GM21381 (cell line): ENCODE data around the gene HAPLN3.
A peak's percentile ranks its signal among the peaks of the same experiment; 100 is the strongest.
"Not testable (repeated sequence)": the region's sequence is repeated elsewhere in the genome, so short reads cannot be mapped to it uniquely, and the experiment has no call there.

Experiments
- ATAC-seq: cut with Tn5 transposase; IDR thresholded peaks from one replicate; pipeline ENCODE4 v1.9.1; 2021; ENCODE audit warnings: mild to moderate bottlenecking, moderate library complexity; ENCODE audit not compliant: unreplicated experiment

Gene HAPLN3, protein sequence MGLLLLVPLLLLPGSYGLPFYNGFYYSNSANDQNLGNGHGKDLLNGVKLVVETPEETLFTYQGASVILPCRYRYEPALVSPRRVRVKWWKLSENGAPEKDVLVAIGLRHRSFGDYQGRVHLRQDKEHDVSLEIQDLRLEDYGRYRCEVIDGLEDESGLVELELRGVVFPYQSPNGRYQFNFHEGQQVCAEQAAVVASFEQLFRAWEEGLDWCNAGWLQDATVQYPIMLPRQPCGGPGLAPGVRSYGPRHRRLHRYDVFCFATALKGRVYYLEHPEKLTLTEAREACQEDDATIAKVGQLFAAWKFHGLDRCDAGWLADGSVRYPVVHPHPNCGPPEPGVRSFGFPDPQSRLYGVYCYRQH

DNA sequence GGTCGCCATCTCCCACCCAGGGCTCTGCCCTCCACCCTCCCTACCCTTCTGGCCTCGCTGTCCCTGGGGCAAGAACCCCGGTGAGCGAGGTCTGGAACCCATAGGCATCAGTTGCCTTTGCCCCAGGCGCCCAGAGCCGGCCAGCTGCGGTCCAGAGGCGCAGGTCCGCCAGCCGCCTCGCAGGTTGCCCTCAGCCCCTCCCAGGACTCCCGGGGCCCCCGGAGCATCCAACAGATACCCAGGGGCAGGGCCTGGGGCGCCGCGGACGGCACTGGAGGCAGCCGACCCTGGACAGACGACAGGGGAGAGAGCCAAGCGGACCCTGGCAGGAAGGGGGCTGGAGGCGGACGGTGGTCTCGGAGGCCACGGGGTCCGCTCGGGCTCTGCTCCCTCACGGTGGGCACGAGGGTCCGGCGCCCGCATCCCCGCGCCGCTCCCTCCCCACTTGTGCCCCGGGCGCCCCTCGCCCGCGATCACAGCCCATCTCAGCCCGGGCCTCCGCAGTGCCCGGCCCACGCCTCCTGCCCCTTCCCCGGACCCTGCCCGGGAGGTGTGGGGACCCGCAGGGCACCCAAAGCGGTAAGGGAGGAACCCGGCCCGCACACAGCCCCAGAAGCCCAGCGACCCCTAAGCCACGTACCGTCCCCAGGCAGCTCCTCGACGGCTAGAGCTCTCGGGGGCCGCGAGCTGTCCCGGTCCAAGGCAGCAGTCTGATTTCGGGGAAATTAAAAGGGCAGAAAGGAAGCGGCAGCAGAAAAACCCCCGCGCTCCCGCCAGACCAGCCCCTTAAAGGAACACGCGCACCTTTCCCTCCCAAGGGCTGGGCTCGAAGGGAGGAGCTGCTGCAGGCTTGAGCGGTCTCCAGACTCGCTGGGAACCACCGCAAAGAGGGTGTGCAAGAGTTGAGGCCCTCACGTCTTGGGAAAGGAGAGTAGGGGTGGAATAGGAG is at the start of gene HAPLN3:
HAPLN3 (minus strand) TSS at position 726 of the 949 bp plus-strand sequence. CDS start 8,246 bp downstream, outside the sequence.
- peak; percentile 47 for ATAC-seq

DNA sequence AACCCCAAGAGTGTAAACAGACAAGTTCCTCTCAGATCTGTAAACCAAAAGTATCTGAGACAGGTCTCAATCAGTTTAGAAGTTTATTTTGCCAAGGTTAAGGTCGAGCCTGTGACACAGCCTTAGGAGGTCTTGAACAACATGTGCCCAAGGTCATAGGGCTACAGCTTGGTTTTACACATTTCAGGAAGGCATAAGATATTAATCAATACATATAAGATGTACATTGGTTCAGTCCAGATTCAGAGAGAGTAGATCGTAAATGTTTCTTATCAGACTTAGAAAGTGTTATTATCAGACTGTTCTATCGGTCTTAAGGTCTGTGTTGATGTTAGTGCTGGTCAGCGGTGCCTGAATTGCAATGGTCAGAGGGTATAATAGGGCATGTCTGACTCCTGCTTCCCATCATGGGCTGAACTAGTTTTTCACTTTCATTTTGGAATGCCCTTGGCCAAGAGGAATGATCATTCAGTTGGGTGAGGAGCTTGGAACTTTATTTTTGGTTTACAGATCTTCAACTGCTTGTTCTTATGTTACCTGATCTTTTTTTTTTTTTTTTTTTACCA is 44.8 kb upstream of the HAPLN3 start:
- ATAC-seq = no peak

DNA sequence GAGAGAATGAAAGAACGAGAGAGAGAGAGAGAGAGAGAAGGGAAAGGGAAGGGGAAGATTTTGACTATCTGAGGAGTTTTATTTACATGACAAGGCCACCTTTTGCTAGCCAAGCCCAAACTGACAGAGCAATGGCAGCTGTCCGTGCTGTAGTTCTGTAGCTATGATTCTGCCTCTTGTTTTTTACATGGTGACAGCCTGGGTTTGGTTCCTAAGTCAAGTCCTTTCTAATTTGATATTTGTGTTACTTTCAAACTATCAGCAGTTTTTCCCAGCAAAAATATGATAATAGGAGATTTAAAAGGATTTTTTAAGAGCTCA is 44.1 kb upstream of the HAPLN3 start:
- no peak for ATAC-seq

DNA sequence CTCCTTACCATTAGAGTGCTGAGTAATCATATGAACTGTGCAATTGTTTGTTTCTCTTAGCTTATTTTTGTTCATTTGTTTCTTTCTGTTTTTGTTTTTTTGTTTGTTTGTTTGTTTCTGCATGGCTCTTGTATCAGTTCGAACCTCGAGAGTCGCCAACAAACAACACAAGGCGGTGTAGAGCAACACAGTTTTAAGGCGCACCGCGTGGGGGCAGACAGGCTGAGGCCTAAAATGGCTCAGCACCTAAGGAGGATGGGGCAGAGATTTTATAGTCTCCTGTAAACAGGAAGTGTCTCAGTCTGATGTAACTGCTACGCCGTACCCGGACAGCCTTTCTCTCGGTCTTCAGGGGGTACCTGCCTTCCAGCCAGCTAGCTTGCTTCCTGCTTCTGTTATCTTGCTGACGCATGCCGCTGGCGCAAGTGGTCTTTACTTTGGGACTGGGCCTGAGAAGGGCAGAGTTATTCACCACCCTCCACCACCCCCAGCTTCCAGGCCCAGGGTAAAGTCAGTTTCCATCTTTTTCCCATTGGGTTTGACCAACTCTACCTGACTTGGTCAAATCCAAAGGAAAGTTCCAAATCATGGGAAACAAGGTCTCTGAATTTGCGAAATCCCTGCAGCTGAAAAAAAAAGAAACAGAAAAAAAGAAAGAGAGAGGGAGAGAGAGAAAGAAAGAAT is 43.6 kb upstream of the HAPLN3 start:
- no peak for ATAC-seq

DNA sequence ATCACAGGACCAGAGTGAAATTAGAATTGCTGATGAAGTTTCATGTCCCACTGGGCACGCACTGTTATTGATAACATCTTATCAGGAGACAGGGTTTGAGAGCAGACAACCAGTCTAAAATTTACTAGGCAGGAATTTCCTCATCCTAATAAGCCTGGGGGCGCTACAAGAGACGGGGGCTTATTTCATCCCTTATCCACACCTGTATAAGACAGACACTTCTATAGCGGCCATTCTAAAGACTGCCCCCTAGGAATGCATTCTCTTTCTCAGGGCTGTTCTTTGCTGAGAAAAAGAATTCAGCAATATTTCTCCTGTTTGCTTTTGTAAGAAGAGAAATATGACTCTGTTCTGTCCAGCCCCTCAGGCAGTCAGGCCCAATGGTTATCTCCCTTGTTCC is 39.1 kb upstream of the HAPLN3 start:
- not testable (repeated sequence) for ATAC-seq

DNA sequence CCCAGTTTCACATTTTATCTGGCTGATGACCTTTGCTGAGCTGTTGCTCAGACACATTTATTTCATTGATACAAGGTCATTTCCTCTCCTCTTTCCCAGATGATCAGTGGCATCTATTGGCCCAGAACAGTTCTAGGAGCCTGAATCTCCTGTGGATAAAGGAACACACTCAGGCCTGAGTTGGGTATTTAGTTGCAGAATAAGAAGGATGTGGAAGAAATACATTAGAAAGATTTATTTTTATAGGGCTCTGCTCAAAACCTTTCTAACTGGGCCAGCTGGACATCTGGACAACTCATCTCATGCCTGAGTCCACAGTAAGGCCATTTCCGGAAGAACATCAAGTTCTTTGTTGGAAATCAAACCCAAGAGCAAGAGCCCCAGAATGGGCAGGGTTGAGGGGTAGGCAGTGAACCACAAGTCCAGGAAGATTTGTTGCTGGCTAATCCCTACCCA is 37.6 kb upstream of the HAPLN3 start:
- ATAC-seq = no peak

DNA sequence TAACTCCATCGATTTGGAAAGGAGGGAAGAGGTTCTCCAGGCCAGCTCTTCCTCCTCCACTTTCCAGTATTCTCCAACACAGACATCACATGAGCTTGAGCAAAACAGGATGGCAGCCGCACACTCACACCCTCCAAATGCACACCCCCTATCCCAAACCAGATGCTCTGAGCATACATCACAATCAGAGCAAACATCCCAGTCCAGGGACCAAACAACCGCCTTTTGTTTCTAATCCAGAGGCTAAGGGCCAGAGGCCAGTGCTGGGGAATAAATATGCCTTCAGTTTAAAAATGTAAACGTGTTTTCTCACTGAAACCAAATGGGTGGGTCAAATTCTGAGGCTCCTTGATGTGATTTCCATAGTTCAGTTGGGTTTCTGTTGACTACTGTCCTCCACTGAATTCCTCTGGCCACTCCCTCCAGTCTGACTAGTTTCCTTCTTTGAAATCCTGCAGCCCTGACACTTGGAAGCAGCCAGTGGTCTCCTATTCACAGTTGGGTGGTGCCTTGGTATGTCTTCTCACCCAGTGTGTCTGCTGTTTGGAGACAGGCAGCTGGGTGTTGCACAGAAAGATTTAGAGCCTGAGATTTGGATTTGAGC is 37.0 kb upstream of the HAPLN3 start:
- no peak for ATAC-seq

DNA sequence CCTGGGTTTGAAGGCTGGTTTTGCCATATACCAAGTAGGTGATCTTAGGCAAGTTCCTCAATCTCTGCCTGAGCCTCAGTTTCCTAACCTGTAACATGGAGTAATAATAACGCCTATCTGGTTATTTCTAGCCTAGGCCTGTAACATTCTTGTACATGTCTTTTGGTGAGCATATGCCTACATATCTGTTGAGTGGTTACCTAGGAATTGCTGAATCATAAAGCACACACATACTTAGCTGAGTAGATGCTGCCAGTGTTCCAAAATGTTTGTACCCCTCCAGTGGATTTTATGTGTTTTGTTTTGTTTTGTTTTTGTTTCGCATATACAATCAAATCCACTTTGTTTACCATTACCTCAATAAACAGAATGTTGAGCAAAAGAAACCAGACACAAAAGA is 35.2 kb upstream of the HAPLN3 start:
- ATAC-seq = no peak

DNA sequence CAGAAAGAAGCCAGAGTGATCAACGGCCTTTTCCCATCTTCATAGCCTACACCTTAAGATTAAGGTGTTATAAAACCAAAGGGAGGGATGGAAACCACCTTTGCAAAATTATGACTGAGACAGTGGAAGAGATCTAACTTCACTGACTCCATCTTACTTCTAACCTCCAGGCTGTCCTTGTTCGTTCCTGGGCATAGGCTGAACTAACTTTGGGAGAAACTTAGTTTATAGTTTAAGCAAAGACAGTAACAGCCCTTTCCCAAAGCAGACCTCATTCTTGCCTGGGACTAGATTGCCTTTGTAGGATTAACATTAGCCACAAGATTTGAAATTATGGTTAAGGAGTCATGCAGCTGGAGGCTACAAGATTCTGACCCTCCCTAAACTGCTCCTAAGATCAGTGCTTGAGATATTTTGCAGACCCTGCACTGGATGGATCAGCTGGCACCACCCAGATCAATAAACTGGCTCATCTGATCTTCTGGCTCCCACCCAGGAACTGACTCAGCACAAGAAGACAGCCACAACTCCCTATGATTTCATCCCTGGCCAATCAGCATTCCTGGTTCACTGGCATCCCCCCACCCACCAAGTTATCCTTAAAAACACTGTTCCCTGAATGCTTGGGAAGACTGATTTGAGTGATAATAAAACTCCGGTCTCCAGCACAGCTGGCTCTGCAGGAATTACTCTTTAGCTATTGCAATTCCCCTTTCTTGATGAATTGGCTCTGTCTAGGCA is 34.2 kb upstream of the HAPLN3 start:
- not testable (repeated sequence) for ATAC-seq

DNA sequence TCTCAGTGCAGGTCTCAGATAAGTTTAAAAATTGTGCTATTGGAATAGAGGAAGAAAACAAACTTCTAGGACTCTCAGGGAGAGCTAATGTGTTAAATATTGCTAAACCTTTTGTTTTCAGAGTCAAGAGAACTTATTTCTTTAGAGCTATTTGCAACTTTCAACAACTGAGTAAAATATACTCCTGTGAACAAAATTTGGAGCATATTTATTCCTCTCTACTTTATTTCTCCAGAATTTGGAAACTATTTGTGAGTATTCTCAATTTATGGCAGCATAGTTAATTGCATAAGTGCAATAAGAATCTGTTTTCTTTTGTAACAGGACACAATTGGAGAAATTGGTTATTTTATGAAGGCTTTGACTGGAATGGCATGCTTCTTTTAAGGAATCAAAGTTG is 32.8 kb upstream of the HAPLN3 start:
- not testable (repeated sequence) for ATAC-seq

DNA sequence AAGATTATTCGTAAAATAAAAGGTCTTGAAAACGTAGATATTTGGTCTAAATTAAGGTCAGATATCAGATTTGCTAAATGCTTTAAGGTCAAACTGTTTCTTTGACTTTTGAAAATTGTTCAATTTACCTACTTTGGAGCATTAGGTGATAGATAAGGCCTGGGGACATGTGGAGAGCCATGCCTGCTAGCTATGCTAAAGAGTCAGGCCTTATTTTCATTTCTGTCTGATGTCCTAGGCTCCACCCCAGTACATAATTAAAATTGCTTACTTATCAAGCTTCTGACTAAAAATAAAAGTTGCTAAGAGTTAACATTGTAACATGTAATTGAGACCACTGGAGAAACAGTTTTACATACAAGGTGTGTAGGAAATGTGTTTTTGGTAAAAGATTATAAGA is 30.3 kb upstream of the HAPLN3 start:
- ATAC-seq = not testable (repeated sequence)

DNA sequence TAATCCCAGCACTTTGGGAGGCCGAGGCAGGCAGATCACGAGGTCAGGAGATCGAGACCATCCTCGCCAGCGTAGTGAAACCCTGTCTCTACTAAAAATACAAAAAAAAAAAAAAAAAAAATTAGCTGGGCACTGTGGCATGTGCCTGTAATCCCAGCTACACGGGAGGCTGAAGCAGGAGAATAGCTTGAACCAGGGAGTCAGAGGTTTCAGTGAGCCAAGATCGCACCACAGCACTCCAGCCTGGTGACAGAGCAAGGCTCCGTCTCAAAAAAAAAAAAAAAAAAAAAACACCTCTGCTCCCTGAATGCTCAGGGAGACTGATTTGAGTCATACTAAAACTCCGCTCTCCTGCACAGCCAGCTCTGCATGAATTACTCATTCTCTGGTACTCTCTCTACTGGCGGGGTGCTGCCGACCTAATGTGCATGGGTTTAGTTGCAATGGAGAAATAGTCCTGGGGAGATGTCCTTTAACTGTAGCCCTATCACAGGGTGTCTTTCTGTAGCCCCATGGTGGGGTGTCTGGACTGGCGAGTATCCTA is 25.6 kb upstream of the HAPLN3 start:
- not testable (repeated sequence) for ATAC-seq

DNA sequence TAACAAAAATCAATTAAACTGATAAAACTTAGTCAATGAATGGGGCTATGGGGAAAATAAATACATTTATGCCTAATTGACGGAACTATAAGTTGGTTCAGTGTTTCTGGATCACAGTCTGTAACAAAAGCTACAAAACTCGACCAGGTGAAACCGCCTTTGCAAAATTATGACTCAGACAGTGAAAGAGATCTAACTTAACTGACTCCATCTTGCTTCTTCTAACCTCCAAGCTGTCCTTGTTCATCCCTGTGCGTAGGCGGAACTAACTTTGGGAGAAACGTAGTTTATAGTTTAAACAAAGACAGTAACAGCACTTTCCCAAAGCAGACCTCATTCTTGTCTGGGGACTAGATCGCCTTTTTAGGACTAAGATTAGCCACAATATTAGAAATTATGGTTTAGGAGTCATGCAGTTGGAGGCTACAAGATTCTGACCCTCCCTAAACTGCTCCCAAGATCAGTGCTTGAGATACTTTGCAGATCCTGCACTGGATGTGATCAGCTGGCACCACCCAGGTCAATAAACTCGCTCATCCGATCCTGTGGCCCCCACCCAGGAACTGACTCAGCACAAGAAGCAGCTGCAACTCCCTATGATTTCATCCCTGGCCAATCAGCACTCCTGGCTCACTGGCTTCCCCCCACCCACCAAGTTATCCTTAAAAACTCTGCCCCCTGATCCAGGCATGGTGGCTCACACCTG is 25.0 kb upstream of the HAPLN3 start:
- ATAC-seq = no peak

DNA sequence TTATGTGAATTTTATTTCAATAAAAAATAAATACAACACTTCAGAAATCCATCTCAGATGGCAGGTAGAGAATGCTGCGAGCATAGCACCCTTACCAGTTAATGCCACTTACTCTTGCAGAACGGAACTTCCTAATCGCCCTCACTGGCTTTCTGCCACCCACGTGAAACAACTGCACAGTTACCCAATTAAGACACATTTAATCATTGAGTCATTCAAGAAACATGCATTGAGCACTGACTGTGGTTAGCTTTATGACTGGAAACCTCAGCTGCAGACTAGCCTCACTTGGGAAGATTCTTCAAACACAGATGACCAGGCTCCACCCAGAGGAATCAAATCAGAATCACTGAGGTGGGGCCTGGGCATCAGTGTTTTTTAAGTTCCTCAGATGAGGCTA is 23.4 kb upstream of the HAPLN3 start:
- ATAC-seq = no peak

DNA sequence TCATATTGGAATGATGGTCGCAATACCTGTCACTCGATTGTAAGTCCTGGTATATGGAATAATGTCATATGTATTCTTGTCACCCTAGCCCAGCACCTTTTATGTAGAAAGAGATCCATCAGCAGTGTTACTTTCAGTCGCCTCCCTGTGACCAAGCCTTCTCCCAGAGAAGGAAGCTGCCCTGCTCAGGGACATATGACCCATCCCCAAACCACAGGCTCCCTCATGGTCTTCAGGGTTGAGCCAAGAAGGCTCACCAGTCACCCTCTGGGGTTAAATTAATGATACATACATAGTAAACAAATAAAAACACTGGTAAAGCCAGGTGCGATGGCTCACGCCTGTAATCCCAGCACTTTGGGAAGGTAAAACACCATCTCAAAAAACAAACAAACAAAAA is 22.4 kb upstream of the HAPLN3 start:
- ATAC-seq = no peak

DNA sequence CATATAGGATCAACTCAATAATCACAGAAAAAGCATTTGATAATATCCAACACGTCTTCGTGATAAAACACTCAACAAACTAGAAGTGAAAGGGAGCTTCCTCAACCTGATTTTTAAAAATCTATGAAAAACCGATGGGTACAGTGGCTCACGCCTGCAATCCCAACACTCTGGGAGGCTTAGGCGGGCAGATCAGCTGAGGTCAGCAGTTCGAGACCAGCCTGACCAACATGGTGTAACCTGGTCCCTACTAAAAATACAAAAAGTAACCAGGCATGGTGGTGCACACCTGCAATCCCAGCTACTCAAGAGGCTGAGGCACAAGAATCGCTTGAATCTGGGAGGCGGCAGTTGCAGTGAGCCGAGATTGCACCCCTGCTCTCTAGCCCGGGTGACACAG is 20.0 kb upstream of the HAPLN3 start:
- no peak for ATAC-seq

DNA sequence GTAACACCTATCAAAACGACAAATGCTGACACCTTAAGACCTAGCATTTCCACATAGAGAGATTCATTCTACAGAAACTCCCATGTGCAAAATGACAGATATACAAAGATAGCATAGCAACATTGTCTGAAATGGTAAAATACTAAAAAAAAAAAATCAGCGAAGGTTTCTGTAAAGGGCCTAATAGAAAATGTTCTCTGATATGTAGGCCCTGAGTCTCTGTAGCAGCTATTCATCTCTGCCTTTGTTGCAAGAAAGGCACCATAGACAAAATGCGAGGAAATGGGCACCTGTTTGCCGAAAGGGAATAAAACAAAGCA is 18.5 kb upstream of the HAPLN3 start:
- no peak for ATAC-seq

DNA sequence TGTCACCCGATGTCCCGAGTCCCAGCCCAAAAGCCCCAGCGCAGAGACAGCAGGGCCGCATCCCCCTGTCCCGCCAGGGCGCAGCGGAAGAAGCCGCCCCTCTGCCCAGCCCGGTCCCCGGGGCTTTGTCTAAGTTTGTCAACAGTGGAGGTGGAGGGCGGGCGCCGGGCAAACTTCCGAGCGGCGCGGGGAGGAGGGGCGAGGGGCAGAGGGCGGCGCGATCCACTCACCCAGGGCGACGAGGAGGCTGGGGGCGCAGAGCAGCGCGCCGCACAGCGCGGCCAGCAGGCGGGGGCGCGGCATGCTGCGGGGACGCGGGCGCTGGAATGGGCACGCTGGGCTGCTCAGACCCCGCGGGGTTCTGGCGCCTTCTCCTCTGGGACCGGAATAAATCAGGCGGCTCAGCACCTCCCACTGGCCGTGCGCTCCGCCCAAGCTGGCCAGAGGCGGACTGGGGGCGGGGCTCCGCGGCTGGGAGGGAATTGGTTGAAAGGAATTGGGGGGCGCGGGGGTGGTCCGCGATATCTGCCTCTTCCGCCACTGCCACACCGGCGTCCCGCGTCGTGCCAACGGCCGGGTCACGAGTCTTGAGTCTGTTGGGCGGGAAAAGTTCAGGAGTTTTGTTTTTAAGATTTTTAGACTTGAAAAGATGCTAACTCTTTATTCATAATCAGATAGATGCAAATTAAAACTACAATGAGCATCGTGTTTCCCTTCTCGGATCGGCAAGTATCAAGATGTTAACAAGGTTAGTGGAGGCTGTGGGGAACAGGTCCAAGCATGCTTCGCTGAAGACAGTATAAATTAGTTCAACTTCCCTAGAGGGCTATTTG is 17.9 kb upstream of the HAPLN3 start, which contains the start of gene MFGE8:
MFGE8 (minus strand) TSS at position 363 of the 833 bp plus-strand sequence; CDS start at position 303, 60 bp downstream.
- ATAC-seq = peak; percentile 85
